ENCODE data around the gene ADGRL2.
"Not testable (repeated sequence)": the region's sequence is repeated elsewhere in the genome, so short reads cannot be mapped to it uniquely, and the experiment has no call there.

ADGRL2 gene

GRCh38 chr1:81852961-81853360, 52.2 kb downstream of the ADGRL2 start:
- no peak for TF ChIP-seq CTCF (conservative IDR thresholded peaks at IDR 0.05; ENCODE audit: low read depth, low read length)
- Histone ChIP-seq H3K4me2 (no peak overlapping the region), H3K36me3 (ENCODE audit: insufficient read depth) (no peaks in the 10 kb centered on the region), H3K27ac (no peak overlapping the region), H4K20me1 (ENCODE audit: insufficient read depth) (no peaks in the 10 kb centered on the region), H3K9ac (no peak overlapping the region), H3K27me3 (ENCODE audit: insufficient read depth, low read depth) (no peaks in the 10 kb centered on the region), H3K4me1 (ENCODE audit: low read depth, poor library complexity, severe bottlenecking) (no peaks in the 10 kb centered on the region), H2AFZ (ENCODE audit: low read depth) (no peak overlapping the region), H3K4me3 (IDR thresholded peaks at IDR 0.05; ENCODE audit: insufficient read depth, low read depth, low read length) (no peak overlapping the region), H3K79me2 (ENCODE audit: insufficient read depth, low read depth) (no peaks in the 10 kb centered on the region)

GRCh38 chr1:81867235-81867634, 66.5 kb downstream of the ADGRL2 start:
- Histone ChIP-seq H3K4me1 (ENCODE audit: low read depth, poor library complexity, severe bottlenecking) (no peaks in the 10 kb centered on the region), H2AFZ (ENCODE audit: low read depth) (no peak overlapping the region), H3K27ac (no peak overlapping the region), H3K36me3 (ENCODE audit: insufficient read depth) (no peaks in the 10 kb centered on the region), H3K79me2 (ENCODE audit: insufficient read depth, low read depth) (no peaks in the 10 kb centered on the region), H3K27me3 (ENCODE audit: insufficient read depth, low read depth) (no peaks in the 10 kb centered on the region), H3K4me3 (IDR thresholded peaks at IDR 0.05; ENCODE audit: insufficient read depth, low read depth, low read length) (no peak overlapping the region), H3K9ac (no peak overlapping the region), H3K4me2 (no peak overlapping the region), H4K20me1 (ENCODE audit: insufficient read depth) (no peaks in the 10 kb centered on the region)
- no peak for TF ChIP-seq CTCF (conservative IDR thresholded peaks at IDR 0.05; ENCODE audit: low read depth, low read length)

GRCh38 chr1:81869307-81869706, 68.6 kb downstream of the ADGRL2 start:
- no peak overlapping the region for H2AFZ ChIP-seq (ENCODE audit: low read depth)
- H3K27me3 ChIP-seq (ENCODE audit: insufficient read depth, low read depth): no peaks in the 10 kb centered on the region
- no peak overlapping the region for H3K27ac ChIP-seq
- H3K36me3 ChIP-seq (ENCODE audit: insufficient read depth): no peaks in the 10 kb centered on the region
- no peak overlapping the region for H3K9ac ChIP-seq
- H3K4me2 ChIP-seq: no peak overlapping the region
- TF ChIP-seq CTCF (conservative IDR thresholded peaks at IDR 0.05; ENCODE audit: low read depth, low read length): no peak
- no peaks in the 10 kb centered on the region for H4K20me1 ChIP-seq (ENCODE audit: insufficient read depth)
- no peaks in the 10 kb centered on the region for H3K4me1 ChIP-seq (ENCODE audit: low read depth, poor library complexity, severe bottlenecking)
- H3K79me2 ChIP-seq (ENCODE audit: insufficient read depth, low read depth): no peaks in the 10 kb centered on the region
- H3K4me3 ChIP-seq (IDR thresholded peaks at IDR 0.05; ENCODE audit: insufficient read depth, low read depth, low read length): no peak overlapping the region

GRCh38 chr1:81871091-81871490, 70.4 kb downstream of the ADGRL2 start:
- H4K20me1 ChIP-seq (ENCODE audit: insufficient read depth); H3K9ac ChIP-seq; H3K27ac ChIP-seq; H3K4me2 ChIP-seq; H3K4me1 ChIP-seq (ENCODE audit: low read depth, poor library complexity, severe bottlenecking); H3K36me3 ChIP-seq (ENCODE audit: insufficient read depth); H2AFZ ChIP-seq (ENCODE audit: low read depth); H3K4me3 ChIP-seq (IDR thresholded peaks at IDR 0.05; ENCODE audit: insufficient read depth, low read depth, low read length); H3K79me2 ChIP-seq (ENCODE audit: insufficient read depth, low read depth); H3K27me3 ChIP-seq (ENCODE audit: insufficient read depth, low read depth): not testable (repeated sequence)

- no peak overlapping the region for H3K27ac ChIP-seq
- no peaks in the 10 kb centered on the region for H4K20me1 ChIP-seq (ENCODE audit: insufficient read depth)
- H3K4me1 ChIP-seq (ENCODE audit: low read depth, poor library complexity, severe bottlenecking): no peaks in the 10 kb centered on the region
- no peaks in the 10 kb centered on the region for H3K27me3 ChIP-seq (ENCODE audit: insufficient read depth, low read depth)
- TF ChIP-seq CTCF (conservative IDR thresholded peaks at IDR 0.05; ENCODE audit: low read depth, low read length): no peak
- H3K4me3 ChIP-seq (IDR thresholded peaks at IDR 0.05; ENCODE audit: insufficient read depth, low read depth, low read length): no peak overlapping the region
- H3K4me2 ChIP-seq: no peak overlapping the region
- no peak overlapping the region for H3K9ac ChIP-seq
- H2AFZ ChIP-seq (ENCODE audit: low read depth): no peak overlapping the region
- H3K36me3 ChIP-seq (ENCODE audit: insufficient read depth): no peaks in the 10 kb centered on the region
- H3K79me2 ChIP-seq (ENCODE audit: insufficient read depth, low read depth): no peaks in the 10 kb centered on the region
These were observed 73.2 kb downstream of the ADGRL2 start for GRCh38 chr1:81873946-81874345.

Data from KMS-11 (cell line).